Measurements from ENCODE around the gene C3orf20.

The C3orf20 gene

DNA sequence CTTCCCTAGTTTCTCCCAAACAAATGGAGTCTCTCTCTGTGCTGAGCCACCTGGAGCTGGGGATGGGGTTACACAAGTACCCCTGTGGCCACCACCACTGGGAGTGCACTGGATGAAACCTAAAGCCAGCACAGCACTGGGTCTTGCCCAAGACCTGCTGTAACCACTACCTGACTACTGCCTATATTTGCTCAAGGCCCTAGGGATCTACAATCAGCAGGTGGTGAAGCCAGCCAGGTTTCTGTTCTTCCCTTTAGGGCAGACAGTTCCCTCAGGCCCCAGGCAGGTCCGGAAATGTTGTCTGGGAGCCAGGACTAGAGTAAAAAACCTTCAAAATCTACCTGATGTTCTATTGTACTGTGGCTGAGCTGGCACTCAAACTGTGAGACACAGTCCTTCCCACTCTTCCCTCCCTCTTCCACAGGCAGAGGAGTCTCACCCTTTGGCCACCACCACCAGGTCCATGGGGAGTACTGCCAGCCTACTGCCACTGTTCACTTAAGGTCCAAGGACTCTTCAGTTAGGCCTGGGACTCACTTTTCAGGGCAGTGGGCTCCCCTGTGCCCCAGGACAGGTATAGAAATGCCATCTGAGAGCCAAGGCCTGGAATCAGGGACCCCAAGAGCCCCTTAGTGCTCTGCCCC lies 23.8 kb downstream of the C3orf20 start:
- H3K4me3 Mint-ChIP-seq: no peak overlapping the region
- no peaks in the 10 kb centered on the region for H3K27me3 Mint-ChIP-seq
- no peak for DNase-seq
- no peaks in the 10 kb centered on the region for H3K9me3 Mint-ChIP-seq
- H3K36me3 Mint-ChIP-seq: no peaks in the 10 kb centered on the region
- CTCF ChIA-PET: no interaction called here
- no peaks in the 10 kb centered on the region for H3K4me1 Mint-ChIP-seq
- no peak overlapping the region for H3K27ac Mint-ChIP-seq

DNA sequence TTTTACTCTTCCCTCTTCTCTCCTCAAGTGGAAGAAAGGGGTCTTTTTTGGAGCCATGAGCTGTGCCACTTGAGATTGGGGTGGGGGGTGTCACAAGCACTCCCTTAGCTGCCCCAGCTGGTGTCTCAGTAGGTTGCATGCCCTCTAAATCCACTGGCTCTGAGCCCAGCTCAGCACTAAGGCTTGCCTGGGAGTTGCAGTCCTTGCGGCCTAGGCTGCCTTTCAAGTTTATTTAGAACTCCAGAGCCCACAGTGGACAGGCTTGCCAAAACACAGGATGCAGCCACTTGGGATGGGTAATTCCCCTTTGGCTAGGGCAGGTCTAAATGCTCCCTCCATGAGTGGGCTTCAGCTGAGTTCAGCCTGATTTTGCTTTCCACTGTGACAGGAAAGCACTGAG lies 24.7 kb downstream of the C3orf20 start:
- Mint-ChIP-seq H3K9me3 (no peaks in the 10 kb centered on the region), H3K4me1 (no peaks in the 10 kb centered on the region)
- CTCF ChIA-PET: no interaction called here

GRCh38 chr3:14700891-14701290 lies 25.9 kb downstream of the C3orf20 start:
- no peaks in the 10 kb centered on the region for H3K4me1 Mint-ChIP-seq
- no peaks in the 10 kb centered on the region for H3K9me3 Mint-ChIP-seq
- no peaks in the 10 kb centered on the region for H3K27me3 Mint-ChIP-seq
- no peaks in the 10 kb centered on the region for H3K36me3 Mint-ChIP-seq
- CTCF ChIA-PET: no interaction called here
- no peak overlapping the region for H3K27ac Mint-ChIP-seq
- DNase-seq: no peak
- H3K4me3 Mint-ChIP-seq: no peak overlapping the region

More for the DNA sequence above, 24.7 kb downstream of the C3orf20 start:
- Mint-ChIP-seq H3K36me3 (no peaks in the 10 kb centered on the region), H3K27ac (no peak overlapping the region), H3K4me3 (no peak overlapping the region), H3K27me3 (no peaks in the 10 kb centered on the region)
- no peak for DNase-seq

- no peaks in the 10 kb centered on the region for H3K4me1 Mint-ChIP-seq
- H3K27ac Mint-ChIP-seq: no peak overlapping the region
- DNase-seq: no peak
- H3K9me3 Mint-ChIP-seq: no peaks in the 10 kb centered on the region
- H3K4me3 Mint-ChIP-seq: no peak overlapping the region
- no peaks in the 10 kb centered on the region for H3K27me3 Mint-ChIP-seq
- CTCF ChIA-PET: no interaction called here
- H3K36me3 Mint-ChIP-seq: no peaks in the 10 kb centered on the region
Observed at GRCh38 chr3:14701676-14702075, 26.7 kb downstream of the C3orf20 start.

DNA sequence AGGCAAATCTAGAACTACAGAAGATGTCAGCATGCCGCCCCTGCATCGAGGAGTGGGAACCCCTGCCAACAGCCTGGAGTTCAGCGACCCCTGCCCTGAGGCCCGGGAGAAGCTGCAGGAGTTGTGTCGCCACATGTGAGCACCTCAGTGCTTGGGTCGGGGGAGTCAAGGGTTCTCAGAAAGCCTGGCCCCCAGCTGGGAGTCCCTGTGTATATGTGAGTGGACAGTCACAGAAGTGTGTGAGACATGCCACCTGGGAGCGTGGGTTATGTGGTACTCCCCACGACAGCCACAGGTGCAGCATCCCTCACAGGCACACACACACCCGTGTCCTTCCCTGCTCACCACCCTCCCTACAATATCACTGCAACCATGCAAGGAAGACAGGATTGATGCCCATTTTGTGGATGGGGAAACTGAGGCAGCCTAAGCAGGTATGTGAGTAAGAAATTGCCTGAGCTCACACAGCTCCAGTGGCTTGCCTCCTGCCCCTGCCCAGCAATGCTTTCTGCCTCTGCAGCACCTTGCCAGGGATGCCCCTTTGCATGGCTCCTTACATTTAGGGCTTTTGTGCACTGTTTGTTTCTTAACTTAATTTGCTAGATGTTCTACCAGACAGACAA lies 28.3 kb downstream of the C3orf20 start:
- H3K27ac Mint-ChIP-seq: no peak overlapping the region
- H3K36me3 Mint-ChIP-seq: no peaks in the 10 kb centered on the region
- no peak overlapping the region for H3K4me3 Mint-ChIP-seq
- no peak for DNase-seq
- CTCF ChIA-PET: no interaction called here
- H3K27me3 Mint-ChIP-seq: no peaks in the 10 kb centered on the region
- H3K9me3 Mint-ChIP-seq: no peaks in the 10 kb centered on the region
- H3K4me1 Mint-ChIP-seq: no peaks in the 10 kb centered on the region

- Mint-ChIP-seq H3K36me3 (no peaks in the 10 kb centered on the region), H3K4me1 (no peaks in the 10 kb centered on the region), H3K27ac (no peak overlapping the region), H3K27me3 (no peaks in the 10 kb centered on the region), H3K9me3 (no peaks in the 10 kb centered on the region), H3K4me3 (no peak overlapping the region)
- CTCF ChIA-PET: no interaction called here
- no peak for DNase-seq
Observed at GRCh38 chr3:14703791-14704190, 28.9 kb downstream of the C3orf20 start.

GRCh38 chr3:14706096-14706495 lies 31.2 kb downstream of the C3orf20 start:
- CTCF ChIA-PET: no interaction called here
- H3K27me3 Mint-ChIP-seq: no peaks in the 10 kb centered on the region
- DNase-seq: no peak
- no peaks in the 10 kb centered on the region for H3K36me3 Mint-ChIP-seq
- H3K27ac Mint-ChIP-seq: no peak overlapping the region
- H3K4me3 Mint-ChIP-seq: no peak overlapping the region
- H3K9me3 Mint-ChIP-seq: no peaks in the 10 kb centered on the region
- H3K4me1 Mint-ChIP-seq: no peaks in the 10 kb centered on the region

DNA sequence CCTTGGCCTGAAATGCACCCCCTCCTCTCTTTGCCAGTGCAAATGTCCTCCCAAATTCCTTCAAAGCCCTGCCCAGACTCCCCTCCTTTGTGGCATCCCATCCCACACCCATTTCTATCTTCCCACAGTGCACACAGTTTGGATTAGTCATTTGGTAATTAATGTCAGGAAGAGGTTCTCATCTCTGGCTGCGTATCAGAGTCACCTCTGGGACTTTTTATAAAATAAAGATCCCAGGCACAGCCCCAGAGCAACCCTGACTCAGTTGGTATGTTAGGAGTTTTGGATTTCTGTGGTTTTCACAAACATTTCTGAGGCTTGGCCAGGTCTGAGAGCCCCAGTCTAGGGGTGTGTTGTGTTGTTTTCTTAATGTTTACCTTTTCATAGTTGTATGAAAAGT lies 41.6 kb downstream of the C3orf20 start:
- Mint-ChIP-seq H3K9me3 (peaks cover 5% of the 10 kb centered on the region), H3K27ac (no peak overlapping the region), H3K36me3 (no peaks in the 10 kb centered on the region), H3K4me1 (peaks cover 2% of the 10 kb centered on the region), H3K4me3 (no peak overlapping the region), H3K27me3 (no peaks in the 10 kb centered on the region)
- CTCF ChIA-PET: no interaction called here
- no peak for DNase-seq

DNA sequence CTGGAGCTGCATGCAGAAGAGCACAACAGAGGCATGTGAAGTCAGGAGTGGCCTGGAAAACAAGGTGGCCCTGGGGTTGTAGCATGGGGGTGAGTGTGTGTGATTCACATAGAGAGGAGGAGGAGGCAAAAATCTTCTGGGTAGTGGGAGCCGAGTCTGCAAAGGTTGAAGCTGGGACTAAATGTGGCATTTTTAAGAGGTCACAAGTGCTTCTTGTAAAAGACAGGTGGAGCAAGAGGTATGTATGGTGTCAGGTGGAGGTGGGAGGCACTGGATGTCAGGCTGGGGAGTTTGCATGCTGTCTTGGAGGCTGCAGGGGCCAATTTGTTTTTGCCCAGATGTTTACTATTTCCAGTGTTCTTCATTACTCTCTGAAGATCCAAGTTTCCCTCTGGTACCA lies 42.4 kb downstream of the C3orf20 start:
- H3K4me1 Mint-ChIP-seq: peaks cover 2% of the 10 kb centered on the region

DNA sequence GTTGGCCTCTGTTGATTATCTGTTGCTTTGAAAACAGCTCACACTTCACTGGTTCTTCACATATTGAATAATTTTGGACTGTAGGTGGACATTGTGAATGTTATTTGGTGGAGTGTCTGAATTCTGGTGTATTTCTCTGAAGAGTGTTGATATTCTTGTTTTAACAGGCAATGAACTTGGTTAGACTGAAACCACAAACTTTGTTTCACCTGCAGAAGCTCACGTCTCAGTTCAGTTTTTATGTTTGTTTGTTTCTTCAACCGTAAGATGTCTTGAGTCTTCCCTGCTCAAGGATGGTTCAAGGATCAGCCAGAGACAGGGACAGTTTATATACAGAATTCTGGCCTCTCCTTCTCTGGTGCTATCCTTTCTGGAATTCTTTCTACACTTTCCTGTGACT lies 43.6 kb downstream of the C3orf20 start:
- Mint-ChIP-seq H3K27me3 (no peaks in the 10 kb centered on the region), H3K27ac (no peak overlapping the region), H3K4me3 (no peak overlapping the region), H3K4me1 (peaks cover 2% of the 10 kb centered on the region), H3K36me3 (no peaks in the 10 kb centered on the region), H3K9me3 (no peaks in the 10 kb centered on the region)
- no peak for DNase-seq
- CTCF ChIA-PET: no interaction called here

More for the DNA sequence above, 42.4 kb downstream of the C3orf20 start:
- H3K9me3 Mint-ChIP-seq: peaks cover 5% of the 10 kb centered on the region
- H3K27ac Mint-ChIP-seq: no peak overlapping the region
- H3K27me3 Mint-ChIP-seq: no peaks in the 10 kb centered on the region
- no peak overlapping the region for H3K4me3 Mint-ChIP-seq
- no peaks in the 10 kb centered on the region for H3K36me3 Mint-ChIP-seq
- CTCF ChIA-PET: no interaction called here
- no peak for DNase-seq

GRCh38 chr3:14719006-14719405 lies 44.1 kb downstream of the C3orf20 start:
- Mint-ChIP-seq H3K4me3 (no peak overlapping the region), H3K9me3 (no peaks in the 10 kb centered on the region), H3K27me3 (no peaks in the 10 kb centered on the region), H3K4me1 (peaks cover 2% of the 10 kb centered on the region), H3K27ac (no peak overlapping the region), H3K36me3 (no peaks in the 10 kb centered on the region)
- CTCF ChIA-PET: no interaction called here
- no peak for DNase-seq

GRCh38 chr3:14721126-14721864 lies 46.4 kb downstream of the C3orf20 start:
- no peak for DNase-seq
- Mint-ChIP-seq H3K4me1 (peaks cover 2% of the 10 kb centered on the region), H3K4me3 (no peak overlapping the region), H3K27me3 (no peaks in the 10 kb centered on the region), H3K9me3 (no peaks in the 10 kb centered on the region), H3K27ac (no peak overlapping the region), H3K36me3 (no peaks in the 10 kb centered on the region)
- CTCF ChIA-PET: no interaction called here

DNA sequence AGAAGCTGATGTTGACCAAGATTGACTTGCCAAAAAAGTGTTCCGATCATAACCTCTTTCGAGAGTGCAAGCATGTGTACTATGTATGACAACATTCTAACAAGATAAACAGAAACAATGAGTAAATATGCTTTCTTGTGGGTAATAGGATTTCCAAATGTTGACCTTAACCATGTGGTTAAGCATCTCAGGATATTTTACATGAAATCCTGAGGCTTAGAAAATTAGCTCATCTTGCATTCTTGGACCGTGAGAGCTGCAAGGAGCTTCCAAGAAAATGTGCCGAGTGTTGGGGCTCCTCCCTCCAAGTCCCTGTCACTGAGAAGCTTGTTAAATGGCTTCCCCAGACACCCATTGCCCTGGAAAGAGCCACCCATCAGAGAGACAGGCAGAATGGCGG lies 50.1 kb downstream of the C3orf20 start:
- CTCF ChIA-PET: no interaction called here
- H3K9me3 Mint-ChIP-seq: no peaks in the 10 kb centered on the region
- DNase-seq: no peak
- no peaks in the 10 kb centered on the region for H3K4me1 Mint-ChIP-seq
- no peak overlapping the region for H3K27ac Mint-ChIP-seq
- H3K4me3 Mint-ChIP-seq: no peak overlapping the region
- H3K27me3 Mint-ChIP-seq: no peaks in the 10 kb centered on the region
- H3K36me3 Mint-ChIP-seq: no peaks in the 10 kb centered on the region

GRCh38 chr3:14725564-14726440 lies 50.9 kb downstream of the C3orf20 start:
- DNase-seq: no peak
- no peak overlapping the region for H3K4me3 Mint-ChIP-seq
- H3K27ac Mint-ChIP-seq: no peak overlapping the region
- no peaks in the 10 kb centered on the region for H3K27me3 Mint-ChIP-seq
- no peaks in the 10 kb centered on the region for H3K4me1 Mint-ChIP-seq
- no peaks in the 10 kb centered on the region for H3K36me3 Mint-ChIP-seq
- H3K9me3 Mint-ChIP-seq: no peaks in the 10 kb centered on the region
- CTCF ChIA-PET: no interaction called here
